Stromal cell of bone marrow (primary cell): ENCODE measurements around the gene TFF1.

Experiments used
- DNase-seq: peaks from one replicate; pipeline ENCODE4 v3.0.0-alpha.2; 2012; ENCODE audit warnings: low read depth

TFF1 gene

GRCh38 chr21:42398436-42399028 is 32.2 kb upstream of the TFF1 start:
- no peak for DNase-seq

- no peak for DNase-seq
Observed at GRCh38 chr21:42397746-42398394, 31.5 kb upstream of the TFF1 start.

GRCh38 chr21:42396799-42397745 is 30.7 kb upstream of the TFF1 start:
- no peak for DNase-seq

GRCh38 chr21:42395905-42396651 is 29.7 kb upstream of the TFF1 start, which contains the start of gene TMPRSS3:
TMPRSS3 (minus strand) TSS chr21:42396052; CDS start chr21:42395417, 635 bp downstream.
- DNase-seq: no peak

GRCh38 chr21:42395302-42395701 is 29.0 kb upstream of the TFF1 start:
- DNase-seq: no peak

- DNase-seq: no peak
Observed at GRCh38 chr21:42393443-42393950, 27.2 kb upstream of the TFF1 start.

GRCh38 chr21:42392731-42393442 is 26.6 kb upstream of the TFF1 start:
- DNase-seq: no peak

GRCh38 chr21:42391297-42391696 is 25.0 kb upstream of the TFF1 start:
- no peak for DNase-seq

- DNase-seq: no peak
Observed at GRCh38 chr21:42390696-42391095, 24.4 kb upstream of the TFF1 start.

- no peak for DNase-seq
Observed at GRCh38 chr21:42390193-42390592, 23.9 kb upstream of the TFF1 start.

GRCh38 chr21:42389449-42389835 is 23.1 kb upstream of the TFF1 start:
- DNase-seq: no peak

GRCh38 chr21:42388740-42389448 is 22.6 kb upstream of the TFF1 start:
- no peak for DNase-seq

- DNase-seq: no peak
Observed at GRCh38 chr21:42387843-42388340, 21.6 kb upstream of the TFF1 start.

GRCh38 chr21:42387164-42387563 is 20.8 kb upstream of the TFF1 start:
- no peak for DNase-seq

GRCh38 chr21:42386034-42386591 is 19.8 kb upstream of the TFF1 start:
- no peak for DNase-seq

GRCh38 chr21:42385619-42386018 is 19.3 kb upstream of the TFF1 start:
- no peak for DNase-seq

- no peak for DNase-seq
Observed at GRCh38 chr21:42384989-42385388, 18.7 kb upstream of the TFF1 start.

- no peak for DNase-seq
Observed at GRCh38 chr21:42384156-42384945, 18.0 kb upstream of the TFF1 start.

GRCh38 chr21:42383331-42383730 is 17.0 kb upstream of the TFF1 start:
- DNase-seq: no peak
